ENCODE data around the gene ZBED5. TPM values are rescaled to one million over a fixed set of nuclear protein-coding genes. Genes with fewer than 3 reads are reported as not detected.
A peak's percentile ranks its signal among the peaks of the same experiment; 100 is the strongest.

ZBED5 gene
- total and polyA plus RNA-seq, 9 of the 15 experiments (the other 6 are each of a cell fraction or from before 2014, with no cell fraction given): 12.4 to 70.7 (median 26.8) TPM

DNA sequence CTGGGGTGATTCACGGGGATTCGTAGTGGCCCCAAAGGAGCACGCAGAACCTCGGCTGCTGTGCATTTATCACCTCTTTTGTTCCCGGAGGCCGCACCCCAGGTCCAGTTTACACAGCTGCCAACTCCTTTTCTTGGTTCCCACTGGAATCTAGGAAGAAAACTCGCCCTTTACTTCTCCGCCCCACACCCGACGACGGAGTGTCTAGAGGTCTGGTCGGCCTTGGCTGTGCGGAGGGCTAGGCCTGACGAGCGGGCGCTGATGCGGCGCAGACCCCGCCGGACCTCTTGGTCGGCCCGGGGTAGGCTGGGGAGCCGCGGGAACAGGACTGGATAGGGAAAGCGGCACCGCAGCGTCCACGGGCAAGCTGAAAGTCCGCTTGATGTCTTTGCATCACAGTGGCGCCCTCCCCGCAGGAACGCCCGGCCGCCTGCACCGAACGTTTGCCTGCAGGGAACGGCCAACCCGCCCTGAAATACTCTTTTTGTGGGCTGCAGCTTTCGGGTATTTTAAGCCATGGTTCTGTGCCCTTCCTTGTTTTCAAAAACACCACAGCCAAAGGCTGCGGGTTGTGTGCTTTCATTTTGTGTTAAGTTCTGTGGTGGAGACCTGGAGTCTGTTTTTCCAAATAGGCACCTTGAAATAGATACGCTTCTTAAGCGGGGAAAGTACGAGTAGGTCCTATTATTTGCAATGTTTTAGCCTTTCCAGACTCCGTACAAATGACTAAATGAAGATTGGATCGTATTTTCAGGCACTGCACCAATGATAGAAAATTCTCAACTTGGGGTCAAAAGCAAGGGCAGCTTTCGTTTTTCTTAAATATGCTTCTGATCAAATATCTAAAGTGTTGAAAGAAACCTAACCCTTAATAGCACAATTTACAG, 829 bp upstream of the ZBED5 start (continued):
- no peak for TF ChIP-seq ZNF778 (CRISPR knock-in tag; IDR thresholded peaks at IDR 0.05)
- no peak for TF ChIP-seq ZNF445 (CRISPR knock-in tag; IDR thresholded peaks at IDR 0.05; ENCODE audit: low read depth)
- TF ChIP-seq U2AF2 (optimal IDR thresholded peaks at IDR 0.05; ENCODE audit: low read depth, low read length): no peak
- 0 out of 2 replicates have a peak, but pooled peaks have one; percentile 15 for TF ChIP-seq GABPB2 (CRISPR knock-in tag; conservative IDR thresholded peaks at IDR 0.05)
- TF ChIP-seq, protein P1, sequence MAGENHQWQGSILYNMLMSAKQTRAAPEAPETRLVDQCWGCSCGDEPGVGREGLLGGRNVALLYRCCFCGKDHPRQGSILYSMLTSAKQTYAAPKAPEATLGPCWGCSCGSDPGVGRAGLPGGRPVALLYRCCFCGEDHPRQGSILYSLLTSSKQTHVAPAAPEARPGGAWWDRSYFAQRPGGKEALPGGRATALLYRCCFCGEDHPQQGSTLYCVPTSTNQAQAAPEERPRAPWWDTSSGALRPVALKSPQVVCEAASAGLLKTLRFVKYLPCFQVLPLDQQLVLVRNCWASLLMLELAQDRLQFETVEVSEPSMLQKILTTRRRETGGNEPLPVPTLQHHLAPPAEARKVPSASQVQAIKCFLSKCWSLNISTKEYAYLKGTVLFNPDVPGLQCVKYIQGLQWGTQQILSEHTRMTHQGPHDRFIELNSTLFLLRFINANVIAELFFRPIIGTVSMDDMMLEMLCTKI (IDR thresholded peaks at IDR 0.05; ENCODE audit: partially characterized antibody): no peak
- no peak for TF ChIP-seq ZNF133 (CRISPR knock-in tag; IDR thresholded peaks at IDR 0.05)
- TF ChIP-seq ARNT (IDR thresholded peaks at IDR 0.05): 0 out of 4 replicates have a peak, but pooled peaks of 1 of the 2 experiments have one; percentile 18
- TF ChIP-seq ZNF23 (CRISPR knock-in tag; IDR thresholded peaks at IDR 0.05): no peak
- TF ChIP-seq NFE2 (IDR thresholded peaks at IDR 0.05; ENCODE audit: low read depth): no peak
- no peak for TF ChIP-seq GABPA (tag; conservative IDR thresholded peaks at IDR 0.05; ENCODE audit: low read depth)
- no peak for TF ChIP-seq PURB (CRISPR knock-in tag; IDR thresholded peaks at IDR 0.05; ENCODE audit: low read depth)
- TF ChIP-seq ILK (tag; IDR thresholded peaks at IDR 0.05; ENCODE audit: borderline replicate concordance, low read depth): no peak
- TF ChIP-seq SPI1 (IDR thresholded peaks at IDR 0.05; ENCODE audit: borderline replicate concordance, low read depth, low read length): no peak
- TF ChIP-seq, protein P2, sequence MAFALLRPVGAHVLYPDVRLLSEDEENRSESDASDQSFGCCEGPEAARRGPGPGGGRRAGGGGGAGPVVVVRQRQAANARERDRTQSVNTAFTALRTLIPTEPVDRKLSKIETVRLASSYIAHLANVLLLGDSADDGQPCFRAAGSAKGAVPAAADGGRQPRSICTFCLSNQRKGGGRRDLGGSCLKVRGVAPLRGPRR (CRISPR knock-in tag; IDR thresholded peaks at IDR 0.05): no peak
- TF ChIP-seq, protein P3, sequence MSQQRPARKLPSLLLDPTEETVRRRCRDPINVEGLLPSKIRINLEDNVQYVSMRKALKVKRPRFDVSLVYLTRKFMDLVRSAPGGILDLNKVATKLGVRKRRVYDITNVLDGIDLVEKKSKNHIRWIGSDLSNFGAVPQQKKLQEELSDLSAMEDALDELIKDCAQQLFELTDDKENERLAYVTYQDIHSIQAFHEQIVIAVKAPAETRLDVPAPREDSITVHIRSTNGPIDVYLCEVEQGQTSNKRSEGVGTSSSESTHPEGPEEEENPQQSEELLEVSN (IDR thresholded peaks at IDR 0.05; ENCODE audit: borderline replicate concordance in 1 of 2, extremely low read depth in 1 of 2, insufficient read depth in 1 of 2, insufficient read length in 1 of 2, low read depth in 1 of 2, low read length in 1 of 2, poor library complexity in 1 of 2, severe bottlenecking in 1 of 2): peak in 1 of 2 experiments; percentile 17
- peak; percentile 3; the same call in 1 of the 2 replicates for TF ChIP-seq POLR2AphosphoS5 (IDR thresholded peaks at IDR 0.05; ENCODE audit: control insufficient read depth, insufficient read depth, low read depth, low read length)
